DOHH2 (cell line): ENCODE results near the gene MICAL2.

Source experiments
- H3F3A ChIP-seq: fragments of 200-600 bp; sonication (generic), shearing (Covaris generic); 2 replicates; pipeline ENCODE4 v1.6.0; 2016; ENCODE audit warnings: antibody characterized with exemption, mild to moderate bottlenecking; ENCODE audit not compliant: control insufficient read depth, insufficient read depth
- H3K27ac ChIP-seq: fragments of 200-600 bp; sonication (generic); 2 replicates; pipeline ENCODE4 v1.5.1; 2014; ENCODE audit warnings: low read depth, mild to moderate bottlenecking, low read length, moderate library complexity
- H3K27me3 ChIP-seq: fragments of 200-600 bp; sonication (generic); 2 replicates; pipeline ENCODE4 v1.6.1; 2014; ENCODE audit warnings: mild to moderate bottlenecking, low read length, mixed read lengths; ENCODE audit not compliant: control insufficient read depth
- H3K36me3 ChIP-seq: fragments of 200-600 bp; sonication (generic); 2 replicates; pipeline ENCODE4 v1.6.1; 2014; ENCODE audit warnings: mild to moderate bottlenecking, low read length, moderate library complexity, mixed read lengths; ENCODE audit not compliant: control insufficient read depth
- H3K4me1 ChIP-seq: fragments of 200-600 bp; sonication (generic); 2 replicates; pipeline ENCODE4 v1.6.1; 2014; ENCODE audit warnings: mild to moderate bottlenecking, low read length, mixed read lengths; ENCODE audit not compliant: control insufficient read depth
- H3K4me2 ChIP-seq: fragments of 200-600 bp; sonication (generic); 2 replicates; pipeline ENCODE4 v1.6.0; 2014; ENCODE audit warnings: mild to moderate bottlenecking, low read length, moderate library complexity
- H3K4me3 ChIP-seq: fragments of 200-600 bp; sonication (generic); 2 replicates; pipeline ENCODE4 v1.5.1; 2014; ENCODE audit warnings: mild to moderate bottlenecking, low read length, mixed read lengths
- H3K79me2 ChIP-seq: fragments of 200-600 bp; sonication (generic); 2 replicates; pipeline ENCODE4 v1.6.1; 2014; ENCODE audit warnings: mild to moderate bottlenecking, low read length, mixed read lengths; ENCODE audit not compliant: control insufficient read depth
- H3K9me2 ChIP-seq: fragments of 200-600 bp; sonication (generic); replicated peaks from 2 replicates; pipeline ENCODE4 v1.6.1; 2014; ENCODE audit warnings: mild to moderate bottlenecking, low read length, mixed read lengths; ENCODE audit not compliant: control insufficient read depth
- H3K9me3 ChIP-seq: fragments of 200-600 bp; sonication (generic); 2 replicates; pipeline ENCODE4 v1.6.1; 2014; ENCODE audit warnings: antibody characterized with exemption, low read length, mixed read lengths; ENCODE audit not compliant: control insufficient read depth, insufficient read depth
- H4K20me1 ChIP-seq: fragments of 200-600 bp; sonication (generic); 2 replicates; pipeline ENCODE4 v1.6.0; 2014; ENCODE audit warnings: low read depth, mild to moderate bottlenecking, antibody characterized with exemption, low read length, moderate library complexity; ENCODE audit not compliant: control insufficient read depth, insufficient read depth
- EZH2phosphoT487 ChIP-seq: fragments of 200-600 bp; sonication (generic); IDR thresholded peaks from 2 replicates; pipeline ENCODE4 v1.6.1; 2017; ENCODE audit warnings: borderline replicate concordance, mild to moderate bottlenecking, antibody characterized with exemption, low read length, moderate library complexity, mixed read lengths
- TF ChIP-seq, protein P1 (sequence below): fragments of 200-600 bp; sonication (generic); IDR thresholded peaks from one replicate; pipeline ENCODE4 v1.5.1; 2014; ENCODE audit warnings: antibody characterized with exemption, mild to moderate bottlenecking, low read depth, low read length; ENCODE audit not compliant: poor library complexity, severe bottlenecking

Gene MICAL2

DNA sequence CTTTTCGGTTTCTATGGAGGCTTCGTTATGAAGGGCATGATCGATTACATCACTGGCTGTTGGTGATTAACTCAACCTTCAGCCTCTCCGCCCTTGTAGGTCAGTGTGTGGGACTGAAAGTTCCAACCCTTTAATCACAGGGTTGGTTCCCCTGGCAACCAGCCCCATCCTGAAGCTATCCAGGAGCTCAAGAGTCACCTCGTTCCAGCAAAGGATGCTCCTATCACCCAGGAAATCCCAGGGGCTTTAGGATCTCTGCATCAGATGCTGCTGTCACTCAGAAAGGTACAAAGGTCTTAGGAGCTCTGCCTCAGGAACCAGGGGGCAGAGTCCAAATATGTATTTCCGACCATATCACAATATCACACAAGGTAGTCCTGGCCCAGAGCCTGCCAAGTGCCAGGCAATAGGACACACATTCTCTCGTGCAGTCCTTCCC, 143.5 kb downstream of the MICAL2 start:
- Histone ChIP-seq H3K36me3 (no peaks in the 10 kb centered on the region), H3K4me2 (no peak overlapping the region), H3F3A (no peaks in the 10 kb centered on the region), H3K9me3 (no peaks in the 10 kb centered on the region), H3K27ac (no peak overlapping the region), H3K4me1 (no peaks in the 10 kb centered on the region), H3K27me3 (peaks cover 2% of the 10 kb centered on the region; the same call in 1 of the 2 replicates), H3K79me2 (no peaks in the 10 kb centered on the region), H3K9me2 (no peaks in the 10 kb centered on the region), H3K4me3 (no peak overlapping the region), H4K20me1 (no peaks in the 10 kb centered on the region)
- TF ChIP-seq EZH2phosphoT487, result no peak

DNA sequence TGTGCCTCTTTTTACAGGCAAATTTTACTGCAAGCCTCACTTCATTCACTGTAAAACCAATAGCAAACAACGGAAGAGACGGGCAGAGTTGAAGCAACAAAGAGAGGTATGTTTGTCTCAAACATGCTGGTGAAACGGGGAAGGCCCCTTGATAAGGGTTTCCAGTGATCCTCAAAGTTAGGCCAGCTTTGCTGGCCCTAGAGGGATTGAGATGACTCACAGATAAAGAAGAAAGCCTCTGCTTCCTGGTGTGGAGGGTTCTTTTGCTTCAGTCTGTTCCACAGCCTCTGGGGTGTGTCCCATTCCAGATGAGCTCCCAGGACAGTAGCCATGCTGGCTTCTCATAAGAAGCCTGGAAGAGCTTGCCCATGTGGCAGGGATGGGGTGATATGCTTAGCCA, 148.1 kb downstream of the MICAL2 start:
- Histone ChIP-seq H4K20me1 (no peaks in the 10 kb centered on the region), H3K4me1 (no peaks in the 10 kb centered on the region), H3K4me2 (no peak overlapping the region), H3K9me2 (no peaks in the 10 kb centered on the region), H3K36me3 (no peaks in the 10 kb centered on the region), H3K27me3 (no peaks in the 10 kb centered on the region), H3F3A (no peaks in the 10 kb centered on the region), H3K4me3 (no peak overlapping the region), H3K9me3 (no peaks in the 10 kb centered on the region), H3K27ac (no peak overlapping the region), H3K79me2 (no peaks in the 10 kb centered on the region)
- no peak for TF ChIP-seq EZH2phosphoT487
- TF ChIP-seq, protein P1, sequence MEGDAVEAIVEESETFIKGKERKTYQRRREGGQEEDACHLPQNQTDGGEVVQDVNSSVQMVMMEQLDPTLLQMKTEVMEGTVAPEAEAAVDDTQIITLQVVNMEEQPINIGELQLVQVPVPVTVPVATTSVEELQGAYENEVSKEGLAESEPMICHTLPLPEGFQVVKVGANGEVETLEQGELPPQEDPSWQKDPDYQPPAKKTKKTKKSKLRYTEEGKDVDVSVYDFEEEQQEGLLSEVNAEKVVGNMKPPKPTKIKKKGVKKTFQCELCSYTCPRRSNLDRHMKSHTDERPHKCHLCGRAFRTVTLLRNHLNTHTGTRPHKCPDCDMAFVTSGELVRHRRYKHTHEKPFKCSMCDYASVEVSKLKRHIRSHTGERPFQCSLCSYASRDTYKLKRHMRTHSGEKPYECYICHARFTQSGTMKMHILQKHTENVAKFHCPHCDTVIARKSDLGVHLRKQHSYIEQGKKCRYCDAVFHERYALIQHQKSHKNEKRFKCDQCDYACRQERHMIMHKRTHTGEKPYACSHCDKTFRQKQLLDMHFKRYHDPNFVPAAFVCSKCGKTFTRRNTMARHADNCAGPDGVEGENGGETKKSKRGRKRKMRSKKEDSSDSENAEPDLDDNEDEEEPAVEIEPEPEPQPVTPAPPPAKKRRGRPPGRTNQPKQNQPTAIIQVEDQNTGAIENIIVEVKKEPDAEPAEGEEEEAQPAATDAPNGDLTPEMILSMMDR, result no peak

DNA sequence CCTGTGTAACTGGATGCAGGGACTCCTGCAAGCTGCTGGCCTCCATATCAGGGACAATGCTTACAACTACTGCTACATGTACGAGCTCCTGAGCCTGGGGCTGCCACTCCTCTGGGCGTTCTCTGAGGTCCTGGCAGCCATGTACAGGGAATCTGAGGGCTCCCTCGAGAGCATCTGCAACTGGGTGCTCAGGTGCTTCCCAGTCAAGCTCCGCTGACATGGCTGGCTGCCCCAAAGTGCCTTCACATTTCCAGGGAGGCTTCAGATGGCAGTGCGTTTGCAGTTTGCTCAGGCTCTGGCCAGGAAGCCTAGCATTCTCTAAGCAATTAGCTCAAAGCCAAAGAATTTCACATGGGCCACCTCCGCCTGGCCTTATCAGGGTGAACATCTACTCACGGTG, 149.6 kb downstream of the MICAL2 start:
- Histone ChIP-seq H3K27ac (no peak overlapping the region), H3K4me3 (no peak overlapping the region), H4K20me1 (no peaks in the 10 kb centered on the region), H3K36me3 (no peaks in the 10 kb centered on the region), H3K79me2 (no peaks in the 10 kb centered on the region), H3K9me3 (no peaks in the 10 kb centered on the region), H3F3A (no peaks in the 10 kb centered on the region), H3K27me3 (no peaks in the 10 kb centered on the region), H3K9me2 (no peaks in the 10 kb centered on the region), H3K4me1 (no peaks in the 10 kb centered on the region), H3K4me2 (no peak overlapping the region)
- no peak for TF ChIP-seq EZH2phosphoT487
- TF ChIP-seq, protein P1, result no peak

DNA sequence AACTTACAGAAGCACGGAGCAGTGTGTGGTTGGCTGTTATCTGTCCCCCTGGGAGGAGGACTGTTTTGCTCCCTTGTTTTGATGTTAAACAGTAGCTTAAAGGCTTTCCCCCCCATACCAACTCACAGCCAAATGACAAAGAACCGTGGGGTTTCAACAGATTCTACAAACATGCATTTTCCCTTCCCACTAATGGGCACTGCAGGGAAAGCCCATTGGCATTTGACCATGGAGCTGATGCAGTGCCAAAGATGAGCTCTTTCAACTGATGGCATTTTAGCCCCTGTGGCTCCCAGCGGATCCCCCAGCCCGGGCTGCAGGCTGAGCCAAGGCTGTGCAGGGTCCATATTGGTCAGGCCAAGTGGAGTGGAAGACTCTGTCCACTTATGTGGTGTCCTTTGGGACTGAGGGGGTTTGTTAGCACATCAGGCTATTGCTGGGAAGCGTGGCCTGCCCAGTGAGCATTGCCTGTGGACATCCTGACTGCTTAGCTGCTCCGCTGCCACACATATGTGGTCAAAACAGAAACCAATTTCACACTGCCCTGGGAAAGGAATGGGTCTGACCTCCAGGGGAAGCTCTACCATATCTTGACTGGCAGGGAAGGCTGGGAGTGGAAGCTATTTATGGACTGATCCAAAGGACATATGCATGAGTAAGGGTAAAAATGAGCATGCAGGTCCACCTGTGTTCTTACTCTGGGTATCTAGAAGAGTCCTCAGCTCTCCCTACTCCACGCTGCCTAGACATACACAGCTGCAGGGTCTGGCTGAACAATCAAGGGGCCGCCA, 150.5 kb downstream of the MICAL2 start:
- Histone ChIP-seq H4K20me1 (no peaks in the 10 kb centered on the region), H3K4me3 (no peak overlapping the region), H3K4me2 (no peak overlapping the region), H3K9me2 (no peaks in the 10 kb centered on the region), H3K9me3 (no peaks in the 10 kb centered on the region), H3K36me3 (no peaks in the 10 kb centered on the region), H3K79me2 (no peaks in the 10 kb centered on the region), H3K27me3 (no peaks in the 10 kb centered on the region), H3K4me1 (no peaks in the 10 kb centered on the region), H3K27ac (no peak overlapping the region), H3F3A (no peaks in the 10 kb centered on the region)
- no peak for TF ChIP-seq EZH2phosphoT487
- TF ChIP-seq, protein P1, result no peak
